Activated CD4-positive, alpha-beta T cell treated with anti-CD3 and anti-CD28 coated beads, Interleukin-2, amount 50 U/mL, for 16 hours (primary cell): ENCODE results near the gene ATP4A.

ENCODE experiments used
- DNase-seq: peaks from one replicate; pipeline ENCODE4 v3.0.0-alpha.2; 2020

The ATP4A gene

GRCh38 chr19:35565016-35565856 is 1.8 kb upstream of the ATP4A start:
- no peak for DNase-seq

- no peak for DNase-seq
Observed at GRCh38 chr19:35562776-35563175, 682 bp downstream of the ATP4A start.

GRCh38 chr19:35562336-35562735 is 1.1 kb downstream of the ATP4A start:
- DNase-seq = no peak

- DNase-seq = no peak
Observed at GRCh38 chr19:35561436-35561835, 2.0 kb downstream of the ATP4A start.

GRCh38 chr19:35560677-35561076 is 2.8 kb downstream of the ATP4A start:
- DNase-seq = no peak

GRCh38 chr19:35560271-35560670 is 3.2 kb downstream of the ATP4A start:
- no peak for DNase-seq

- DNase-seq = no peak
Observed at GRCh38 chr19:35559781-35560180, 3.7 kb downstream of the ATP4A start.

GRCh38 chr19:35559281-35559659 is 4.2 kb downstream of the ATP4A start:
- no peak for DNase-seq

GRCh38 chr19:35558400-35559280 is 4.8 kb downstream of the ATP4A start:
- DNase-seq = no peak

- peak; percentile 37 for DNase-seq
Observed at GRCh38 chr19:35557539-35558399, 5.7 kb downstream of the ATP4A start.

GRCh38 chr19:35556846-35557538 is 6.5 kb downstream of the ATP4A start:
- no peak for DNase-seq

- DNase-seq = no peak
Observed at GRCh38 chr19:35556025-35556590, 7.3 kb downstream of the ATP4A start.

- DNase-seq = peak; percentile 20
Observed at GRCh38 chr19:35555301-35556005, 8.0 kb downstream of the ATP4A start.

- no peak for DNase-seq
Observed at GRCh38 chr19:35554076-35554475, 9.4 kb downstream of the ATP4A start.

- no peak for DNase-seq
Observed at GRCh38 chr19:35553385-35554000, 10.0 kb downstream of the ATP4A start.

GRCh38 chr19:35552534-35553384 is 10.7 kb downstream of the ATP4A start:
- DNase-seq = no peak

GRCh38 chr19:35551091-35551810 is 12.2 kb downstream of the ATP4A start:
- DNase-seq = no peak

- no peak for DNase-seq
Observed at GRCh38 chr19:35549879-35550523, 13.5 kb downstream of the ATP4A start.
